Uterus (tissue), 4 donors: ENCODE results near the gene NINL. TPM values are rescaled to one million over a fixed set of nuclear protein-coding genes. Genes with fewer than 3 reads are reported as not detected.

Experiments
- DNase-seq, 2 donors: peaks; one replicate each; pipeline ENCODE4 v3.0.0-alpha.2; 2019 to 2020
- H3K27ac ChIP-seq, 2 donors: fragments of 200-600 bp; sonication (generic); 1 replicate in 1 of 2; 2 replicates in 1 of 2; pipeline ENCODE4 v1.5.1; 2016 to 2018
- H3K27me3 ChIP-seq, 2 donors: fragments of 200-600 bp; sonication (generic); one replicate each; pipeline ENCODE4 v1.5.1; 2018 to 2019; ENCODE audit warnings: control low read depth in 1 of 2
- H3K36me3 ChIP-seq, 2 donors: fragments of 200-600 bp; sonication (generic); one replicate each; pipeline ENCODE4 v1.5.1; 2019; ENCODE audit warnings: control low read depth in 1 of 2
- H3K4me1 ChIP-seq, 2 donors: fragments of 200-600 bp; sonication (generic); one replicate each; pipeline ENCODE4 v1.5.1; 2018 to 2019; ENCODE audit warnings: control low read depth in 1 of 2
- H3K4me3 ChIP-seq, 2 donors: fragments of 200-600 bp; sonication (generic); 1 replicate in 1 of 2; 2 replicates in 1 of 2; pipeline ENCODE4 v1.5.1; 2018 to 2019; ENCODE audit warnings: mild to moderate bottlenecking in 1 of 2
- H3K9me3 ChIP-seq, 2 donors: fragments of 200-600 bp; sonication (generic); one replicate each; pipeline ENCODE4 v1.5.1; 2019; ENCODE audit warnings: control low read depth in 1 of 2
- POLR2A ChIP-seq, 2 donors: fragments of 450-650 bp; IDR thresholded peaks; one replicate each; pipeline ENCODE4 v1.6.1; 2016; ENCODE audit warnings: antibody characterized with exemption in 2 of 2, mild to moderate bottlenecking in 1 of 2, moderate library complexity in 1 of 2
- intact Hi-C: fragments of 100-400 bp; cut with DNase I; formaldehyde crosslinking; loops from one replicate; pipeline ENCODE4 v1.15.1; 2023; ENCODE audit warnings: low total_unique reads
- total RNA-seq, 4 donors: library from RNA; depleted of rRNA in 3 of 4; stranded (reverse); fragments of >200 nt in 3 of 4; gene quantifications; one replicate each; pipeline versions ENCODE4 v1.1.0 to v1.2.4, GENCODE V29; 2014 to 2023
- TF ChIP-seq, protein P1 (sequence below), 4 experiments: fragments of 200-600 bp in 2 of 4; fragments of 450-650 bp in 2 of 4; sonication (generic) in 2 of 4; IDR thresholded peaks; one replicate each; pipeline ENCODE4 v1.5.1; 2016 to 2019; ENCODE audit warnings: antibody characterized with exemption in 4 of 4, mild to moderate bottlenecking in 2 of 4, moderate library complexity in 1 of 4
- donor health status: DM: yes; HTN: yes; CAD: no.

The NINL gene
- total RNA-seq, 4 donors from 2014 or later: 5.0 to 22.3 (median 14.7) TPM

DNA sequence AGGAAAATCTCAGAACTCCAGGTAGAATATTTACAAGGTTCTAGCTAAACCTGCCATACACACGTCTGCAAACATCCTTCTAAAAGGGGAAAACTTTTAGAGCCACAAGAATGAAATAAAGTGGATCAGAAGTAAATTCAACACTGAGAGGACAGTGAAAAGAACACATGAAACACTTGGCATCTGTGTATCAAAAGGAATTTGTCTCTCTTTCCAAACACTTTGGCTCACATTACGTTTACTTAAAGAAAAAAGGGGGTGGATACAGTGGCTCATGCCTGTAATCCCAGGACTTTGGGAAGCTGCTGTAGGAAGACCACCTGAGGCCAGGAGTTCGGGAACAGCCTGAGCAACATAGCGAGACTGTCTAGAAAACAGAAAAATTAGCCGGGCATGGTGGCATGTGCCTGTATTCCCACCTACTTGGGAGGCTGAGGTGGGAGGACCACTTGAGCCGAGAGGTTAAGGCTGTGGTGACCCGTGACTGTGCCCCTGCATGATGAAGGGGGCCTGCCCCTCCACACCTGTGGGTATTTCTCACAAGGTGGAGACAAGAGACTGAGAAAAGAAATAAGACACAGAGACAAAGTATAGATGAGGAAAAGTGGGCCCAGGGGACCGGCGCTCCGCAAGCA lies 35.4 kb downstream of the NINL start:
- Histone ChIP-seq H3K4me3 (no peak overlapping the region), H3K27me3 (no peaks in the 10 kb centered on the region), H3K36me3 (no peaks in the 10 kb centered on the region), H3K9me3 (no peaks in the 10 kb centered on the region), H3K27ac (no peak overlapping the region), H3K4me1 (no peaks in the 10 kb centered on the region)
- DNase-seq: no peak
- intact Hi-C loops: no loop called here
- TF ChIP-seq, protein P1, sequence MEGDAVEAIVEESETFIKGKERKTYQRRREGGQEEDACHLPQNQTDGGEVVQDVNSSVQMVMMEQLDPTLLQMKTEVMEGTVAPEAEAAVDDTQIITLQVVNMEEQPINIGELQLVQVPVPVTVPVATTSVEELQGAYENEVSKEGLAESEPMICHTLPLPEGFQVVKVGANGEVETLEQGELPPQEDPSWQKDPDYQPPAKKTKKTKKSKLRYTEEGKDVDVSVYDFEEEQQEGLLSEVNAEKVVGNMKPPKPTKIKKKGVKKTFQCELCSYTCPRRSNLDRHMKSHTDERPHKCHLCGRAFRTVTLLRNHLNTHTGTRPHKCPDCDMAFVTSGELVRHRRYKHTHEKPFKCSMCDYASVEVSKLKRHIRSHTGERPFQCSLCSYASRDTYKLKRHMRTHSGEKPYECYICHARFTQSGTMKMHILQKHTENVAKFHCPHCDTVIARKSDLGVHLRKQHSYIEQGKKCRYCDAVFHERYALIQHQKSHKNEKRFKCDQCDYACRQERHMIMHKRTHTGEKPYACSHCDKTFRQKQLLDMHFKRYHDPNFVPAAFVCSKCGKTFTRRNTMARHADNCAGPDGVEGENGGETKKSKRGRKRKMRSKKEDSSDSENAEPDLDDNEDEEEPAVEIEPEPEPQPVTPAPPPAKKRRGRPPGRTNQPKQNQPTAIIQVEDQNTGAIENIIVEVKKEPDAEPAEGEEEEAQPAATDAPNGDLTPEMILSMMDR (IDR thresholded peaks at IDR 0.05): no peak
- TF ChIP-seq POLR2A (IDR thresholded peaks at IDR 0.05): no peak

DNA sequence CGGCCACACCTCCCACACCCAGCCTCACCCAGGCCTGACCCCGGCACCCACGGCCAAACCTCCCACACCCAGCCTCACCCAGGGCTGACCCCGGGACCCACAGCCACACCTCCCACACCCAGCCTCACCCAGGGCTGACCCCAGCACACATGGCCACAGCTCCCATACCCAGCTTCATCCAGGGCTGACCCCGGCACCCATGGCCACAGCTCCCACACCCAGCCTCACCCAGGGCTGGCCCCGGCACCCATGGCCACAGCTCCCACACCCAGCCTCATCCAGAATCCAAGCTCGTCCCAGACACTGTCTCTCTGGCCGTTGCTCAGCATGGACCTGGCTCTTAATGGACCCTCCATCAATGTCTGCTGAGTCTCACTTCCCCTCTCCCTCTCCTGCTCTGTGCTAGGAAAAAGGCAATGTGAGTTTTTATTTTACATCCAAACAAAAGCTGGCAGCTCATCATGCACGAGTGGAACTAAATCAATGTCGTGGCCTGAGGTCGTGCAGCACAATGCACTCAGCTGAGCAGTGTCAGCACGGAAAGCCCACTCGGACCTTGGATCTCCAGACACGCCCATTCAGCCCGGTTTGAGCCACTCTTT lies 36.1 kb downstream of the NINL start:
- no peak overlapping the region for H3K4me3 ChIP-seq
- no peaks in the 10 kb centered on the region for H3K4me1 ChIP-seq
- no peak for DNase-seq
- H3K27me3 ChIP-seq: no peaks in the 10 kb centered on the region
- H3K36me3 ChIP-seq: no peaks in the 10 kb centered on the region
- no peaks in the 10 kb centered on the region for H3K9me3 ChIP-seq
- TF ChIP-seq, protein P1 (IDR thresholded peaks at IDR 0.05): no peak
- TF ChIP-seq POLR2A (IDR thresholded peaks at IDR 0.05): no peak
- intact Hi-C loops: no loop called here
- no peak overlapping the region for H3K27ac ChIP-seq

DNA sequence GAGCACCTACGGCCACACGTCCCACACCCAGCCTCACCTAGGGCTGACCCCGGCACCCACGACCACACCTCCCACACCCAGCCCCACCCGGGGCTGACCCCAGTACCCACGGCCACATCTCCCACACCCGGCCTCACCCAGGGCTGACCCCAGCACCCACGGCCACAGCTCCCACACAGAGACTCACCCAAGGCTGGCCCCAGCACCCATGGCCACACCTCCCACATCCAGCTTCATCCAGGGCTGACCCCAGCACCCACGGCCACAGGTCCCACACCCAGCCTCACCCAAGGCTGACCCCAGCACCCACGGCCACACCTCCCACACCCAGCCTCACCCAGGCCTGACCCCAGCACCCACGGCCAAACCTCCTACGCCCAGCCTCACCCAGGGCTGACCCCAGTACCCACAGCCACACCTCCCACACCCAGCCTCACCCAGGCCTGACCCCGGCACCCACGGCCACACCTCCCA lies 36.7 kb downstream of the NINL start:
- Histone ChIP-seq H3K27me3 (no peaks in the 10 kb centered on the region), H3K4me3 (no peak overlapping the region), H3K4me1 (no peaks in the 10 kb centered on the region), H3K27ac (no peak overlapping the region), H3K36me3 (no peaks in the 10 kb centered on the region), H3K9me3 (no peaks in the 10 kb centered on the region)
- TF ChIP-seq, protein P1 (IDR thresholded peaks at IDR 0.05): no peak
- no peak for TF ChIP-seq POLR2A (IDR thresholded peaks at IDR 0.05)
- intact Hi-C loops: no loop called here
- no peak for DNase-seq

DNA sequence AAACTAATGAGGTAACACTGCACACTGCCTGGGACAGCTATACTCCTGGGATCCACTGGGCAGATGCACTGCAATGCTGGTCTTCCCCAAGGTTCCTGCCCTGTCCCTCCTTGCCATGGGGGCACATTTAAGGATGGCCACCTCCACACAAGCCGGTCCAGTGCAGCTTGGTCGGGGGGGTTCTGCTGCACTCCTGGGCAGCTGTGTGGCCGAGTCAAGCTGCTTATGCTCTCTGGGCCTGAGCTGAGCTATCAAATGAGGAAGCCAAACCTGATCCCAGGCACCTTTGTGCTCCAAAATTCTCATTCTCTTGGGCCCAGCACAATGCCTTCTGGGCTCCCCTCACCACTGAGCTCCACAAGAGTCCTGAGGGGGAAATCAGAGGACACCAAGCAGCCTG lies 37.3 kb downstream of the NINL start:
- intact Hi-C loops: no loop called here
- H3K4me1 ChIP-seq: no peaks in the 10 kb centered on the region
- no peak overlapping the region for H3K27ac ChIP-seq

DNA sequence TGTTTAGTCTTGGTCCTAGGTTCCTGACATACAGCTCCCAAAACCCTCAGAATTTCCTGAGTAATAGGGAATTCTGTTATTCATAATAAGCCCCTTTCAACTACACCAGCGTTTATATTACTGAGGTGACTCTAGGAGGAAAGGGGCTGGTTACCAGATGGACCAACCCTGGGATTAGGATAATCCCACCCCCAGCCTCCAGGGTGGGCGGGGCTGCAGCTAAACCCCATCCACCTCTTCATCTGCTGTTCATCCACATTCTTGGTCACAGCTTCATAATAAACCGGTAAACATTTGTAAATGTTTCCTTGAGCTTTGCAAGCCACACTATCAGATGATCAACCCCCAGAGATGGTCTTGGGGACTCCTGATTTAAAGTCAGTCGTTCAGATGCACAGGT lies 38.3 kb downstream of the NINL start:
- TF ChIP-seq POLR2A (IDR thresholded peaks at IDR 0.05): no peak
- TF ChIP-seq, protein P1 (IDR thresholded peaks at IDR 0.05): no peak
- Histone ChIP-seq H3K27ac (no peak overlapping the region), H3K4me1 (no peaks in the 10 kb centered on the region), H3K36me3 (no peaks in the 10 kb centered on the region), H3K4me3 (no peak overlapping the region), H3K27me3 (no peaks in the 10 kb centered on the region), H3K9me3 (no peaks in the 10 kb centered on the region)
- no peak for DNase-seq
- intact Hi-C loops: no loop called here

More for the DNA sequence above, 37.3 kb downstream of the NINL start:
- Histone ChIP-seq H3K9me3 (no peaks in the 10 kb centered on the region), H3K36me3 (no peaks in the 10 kb centered on the region), H3K27me3 (no peaks in the 10 kb centered on the region), H3K4me3 (no peak overlapping the region)
- no peak for DNase-seq
- TF ChIP-seq, protein P1 (IDR thresholded peaks at IDR 0.05): no peak
- no peak for TF ChIP-seq POLR2A (IDR thresholded peaks at IDR 0.05)
